Measurements from ENCODE around the gene ELFN1. TPM values are rescaled to one million over a fixed set of nuclear protein-coding genes. Genes with fewer than 3 reads are reported as not detected.

The ELFN1 gene
- total and polyA plus RNA-seq, 9 of the 15 experiments (the other 6 are each of a cell fraction or from before 2014, with no cell fraction given), result 0.04 to 0.64 (median 0.18) TPM; not detected in 2

DNA sequence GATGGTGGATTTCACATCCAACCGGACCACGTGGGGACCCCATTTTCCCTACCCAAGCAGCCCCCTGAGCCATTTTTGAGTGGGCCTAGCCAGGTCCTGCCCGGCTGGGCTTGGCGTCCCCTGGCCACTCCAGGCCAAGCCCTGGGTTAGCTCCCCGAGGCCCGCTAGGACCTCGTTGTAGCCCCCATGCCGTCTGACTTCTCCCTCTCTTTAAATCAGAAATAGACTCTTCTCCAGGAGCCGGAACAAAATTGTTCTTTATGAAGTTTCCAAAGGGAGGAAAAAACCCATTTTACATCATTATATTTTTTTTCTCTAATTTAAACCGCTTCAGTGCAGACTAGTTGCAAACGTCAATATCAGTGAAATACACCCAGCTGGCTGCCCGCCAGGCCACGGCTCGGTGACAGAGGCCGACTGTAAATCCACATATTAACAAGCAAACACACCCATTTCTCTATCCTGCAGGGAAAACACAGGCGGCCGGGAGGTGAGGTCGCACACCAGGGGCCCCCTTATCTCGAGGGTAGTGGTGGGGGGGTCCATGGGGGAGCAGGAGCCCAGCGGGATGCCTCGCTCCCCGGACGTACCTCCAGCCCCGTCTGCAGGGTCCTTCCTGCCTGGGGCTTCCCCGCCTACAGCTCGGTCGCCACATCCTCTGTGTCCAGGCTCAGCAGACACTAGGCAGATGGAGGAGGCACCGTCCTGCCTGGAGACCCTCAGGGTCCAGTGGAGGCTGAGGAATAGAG lies 72.7 kb downstream of the ELFN1 start (continued):
- TF ChIP-seq ZBTB7A (IDR thresholded peaks at IDR 0.05; ENCODE audit: borderline replicate concordance, control insufficient read depth, low read depth, low read length), result peak; percentile 60; the same call in 1 of the 2 replicates
- TF ChIP-seq, protein P1, sequence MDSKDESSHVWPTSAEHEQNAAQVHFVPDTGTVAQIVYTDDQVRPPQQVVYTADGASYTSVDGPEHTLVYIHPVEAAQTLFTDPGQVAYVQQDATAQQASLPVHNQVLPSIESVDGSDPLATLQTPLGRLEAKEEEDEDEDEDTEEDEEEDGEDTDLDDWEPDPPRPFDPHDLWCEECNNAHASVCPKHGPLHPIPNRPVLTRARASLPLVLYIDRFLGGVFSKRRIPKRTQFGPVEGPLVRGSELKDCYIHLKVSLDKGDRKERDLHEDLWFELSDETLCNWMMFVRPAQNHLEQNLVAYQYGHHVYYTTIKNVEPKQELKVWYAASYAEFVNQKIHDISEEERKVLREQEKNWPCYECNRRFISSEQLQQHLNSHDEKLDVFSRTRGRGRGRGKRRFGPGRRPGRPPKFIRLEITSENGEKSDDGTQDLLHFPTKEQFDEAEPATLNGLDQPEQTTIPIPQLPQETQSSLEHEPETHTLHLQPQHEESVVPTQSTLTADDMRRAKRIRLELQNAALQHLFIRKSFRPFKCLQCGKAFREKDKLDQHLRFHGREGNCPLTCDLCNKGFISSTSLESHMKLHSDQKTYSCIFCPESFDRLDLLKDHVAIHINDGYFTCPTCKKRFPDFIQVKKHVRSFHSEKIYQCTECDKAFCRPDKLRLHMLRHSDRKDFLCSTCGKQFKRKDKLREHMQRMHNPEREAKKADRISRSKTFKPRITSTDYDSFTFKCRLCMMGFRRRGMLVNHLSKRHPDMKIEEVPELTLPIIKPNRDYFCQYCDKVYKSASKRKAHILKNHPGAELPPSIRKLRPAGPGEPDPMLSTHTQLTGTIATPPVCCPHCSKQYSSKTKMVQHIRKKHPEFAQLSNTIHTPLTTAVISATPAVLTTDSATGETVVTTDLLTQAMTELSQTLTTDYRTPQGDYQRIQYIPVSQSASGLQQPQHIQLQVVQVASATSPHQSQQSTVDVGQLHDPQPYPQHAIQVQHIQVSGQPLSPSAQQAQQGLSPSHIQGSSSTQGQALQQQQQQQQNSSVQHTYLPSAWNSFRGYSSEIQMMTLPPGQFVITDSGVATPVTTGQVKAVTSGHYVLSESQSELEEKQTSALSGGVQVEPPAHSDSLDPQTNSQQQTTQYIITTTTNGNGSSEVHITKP (IDR thresholded peaks at IDR 0.05; ENCODE audit: partially characterized antibody), result peak; percentile 72
- TF ChIP-seq RBBP5 (IDR thresholded peaks at IDR 0.05; ENCODE audit: borderline replicate concordance, insufficient read depth, low read length, poor library complexity, severe bottlenecking), result peak; percentile 4
- TF ChIP-seq, protein P2, sequence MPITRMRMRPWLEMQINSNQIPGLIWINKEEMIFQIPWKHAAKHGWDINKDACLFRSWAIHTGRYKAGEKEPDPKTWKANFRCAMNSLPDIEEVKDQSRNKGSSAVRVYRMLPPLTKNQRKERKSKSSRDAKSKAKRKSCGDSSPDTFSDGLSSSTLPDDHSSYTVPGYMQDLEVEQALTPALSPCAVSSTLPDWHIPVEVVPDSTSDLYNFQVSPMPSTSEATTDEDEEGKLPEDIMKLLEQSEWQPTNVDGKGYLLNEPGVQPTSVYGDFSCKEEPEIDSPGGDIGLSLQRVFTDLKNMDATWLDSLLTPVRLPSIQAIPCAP (CRISPR knock-in tag; IDR thresholded peaks at IDR 0.05; ENCODE audit: borderline replicate concordance), result no peak
- TF ChIP-seq TBP (optimal IDR thresholded peaks at IDR 0.05; ENCODE audit: low read depth, low read length), result peak; percentile 12
- TF ChIP-seq BACH1 (tag; IDR thresholded peaks at IDR 0.05), result no peak
- peak; percentile 56 for TF ChIP-seq BRD9 (IDR thresholded peaks at IDR 0.05; ENCODE audit: low read depth, partially characterized antibody)
- TF ChIP-seq JUN (IDR thresholded peaks at IDR 0.05; ENCODE audit: borderline replicate concordance, low read depth, low read length), result no peak
- TF ChIP-seq JUN (CRISPR knock-in tag; IDR thresholded peaks at IDR 0.05; ENCODE audit: borderline replicate concordance), result no peak
- peak; percentile 21; the same call in 1 of the 2 replicates for TF ChIP-seq RAD51 (IDR thresholded peaks at IDR 0.05; ENCODE audit: borderline replicate concordance, low read depth)
- TF ChIP-seq, protein P3, sequence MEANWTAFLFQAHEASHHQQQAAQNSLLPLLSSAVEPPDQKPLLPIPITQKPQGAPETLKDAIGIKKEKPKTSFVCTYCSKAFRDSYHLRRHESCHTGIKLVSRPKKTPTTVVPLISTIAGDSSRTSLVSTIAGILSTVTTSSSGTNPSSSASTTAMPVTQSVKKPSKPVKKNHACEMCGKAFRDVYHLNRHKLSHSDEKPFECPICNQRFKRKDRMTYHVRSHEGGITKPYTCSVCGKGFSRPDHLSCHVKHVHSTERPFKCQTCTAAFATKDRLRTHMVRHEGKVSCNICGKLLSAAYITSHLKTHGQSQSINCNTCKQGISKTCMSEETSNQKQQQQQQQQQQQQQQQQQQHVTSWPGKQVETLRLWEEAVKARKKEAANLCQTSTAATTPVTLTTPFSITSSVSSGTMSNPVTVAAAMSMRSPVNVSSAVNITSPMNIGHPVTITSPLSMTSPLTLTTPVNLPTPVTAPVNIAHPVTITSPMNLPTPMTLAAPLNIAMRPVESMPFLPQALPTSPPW (CRISPR knock-in tag; IDR thresholded peaks at IDR 0.05), result peak; percentile 26; the same call in 1 of the 2 replicates
- TF ChIP-seq MAFF (IDR thresholded peaks at IDR 0.05; ENCODE audit: low read length), result no peak
- TF ChIP-seq, protein P4, sequence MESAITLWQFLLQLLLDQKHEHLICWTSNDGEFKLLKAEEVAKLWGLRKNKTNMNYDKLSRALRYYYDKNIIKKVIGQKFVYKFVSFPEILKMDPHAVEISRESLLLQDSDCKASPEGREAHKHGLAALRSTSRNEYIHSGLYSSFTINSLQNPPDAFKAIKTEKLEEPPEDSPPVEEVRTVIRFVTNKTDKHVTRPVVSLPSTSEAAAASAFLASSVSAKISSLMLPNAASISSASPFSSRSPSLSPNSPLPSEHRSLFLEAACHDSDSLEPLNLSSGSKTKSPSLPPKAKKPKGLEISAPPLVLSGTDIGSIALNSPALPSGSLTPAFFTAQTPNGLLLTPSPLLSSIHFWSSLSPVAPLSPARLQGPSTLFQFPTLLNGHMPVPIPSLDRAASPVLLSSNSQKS (CRISPR knock-in tag; IDR thresholded peaks at IDR 0.05), result no peak
- TF ChIP-seq, protein P5, sequence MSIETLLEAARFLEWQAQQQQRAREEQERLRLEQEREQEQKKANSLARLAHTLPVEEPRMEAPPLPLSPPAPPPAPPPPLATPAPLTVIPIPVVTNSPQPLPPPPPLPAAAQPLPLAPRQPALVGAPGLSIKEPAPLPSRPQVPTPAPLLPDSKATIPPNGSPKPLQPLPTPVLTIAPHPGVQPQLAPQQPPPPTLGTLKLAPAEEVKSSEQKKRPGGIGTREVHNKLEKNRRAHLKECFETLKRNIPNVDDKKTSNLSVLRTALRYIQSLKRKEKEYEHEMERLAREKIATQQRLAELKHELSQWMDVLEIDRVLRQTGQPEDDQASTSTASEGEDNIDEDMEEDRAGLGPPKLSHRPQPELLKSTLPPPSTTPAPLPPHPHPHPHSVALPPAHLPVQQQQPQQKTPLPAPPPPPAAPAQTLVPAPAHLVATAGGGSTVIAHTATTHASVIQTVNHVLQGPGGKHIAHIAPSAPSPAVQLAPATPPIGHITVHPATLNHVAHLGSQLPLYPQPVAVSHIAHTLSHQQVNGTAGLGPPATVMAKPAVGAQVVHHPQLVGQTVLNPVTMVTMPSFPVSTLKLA (conservative IDR thresholded peaks at IDR 0.05), result no peak
